Ascending aorta (tissue), 2 donors: ENCODE results near the gene CAPS. TPM values are rescaled to one million over a fixed set of nuclear protein-coding genes. Genes with fewer than 3 reads are reported as not detected.

Experiments used
- DNase-seq, 2 donors: peaks; one replicate each; pipeline ENCODE4 v3.0.0-alpha.2; 2019; ENCODE audit warnings: low spot score in 2 of 2
- H3K27ac ChIP-seq, 2 donors: fragments of 200-600 bp; sonication (generic); one replicate each; pipeline ENCODE4 v1.5.1; 2016 to 2017; ENCODE audit warnings: mild to moderate bottlenecking in 1 of 2
- H3K27me3 ChIP-seq: fragments of 200-600 bp; sonication (generic); one replicate; pipeline ENCODE4 v1.5.1; 2017
- H3K36me3 ChIP-seq, 2 donors: fragments of 200-600 bp; sonication (generic); one replicate each; pipeline ENCODE4 v1.5.1; 2016
- H3K4me1 ChIP-seq, 2 donors: fragments of 200-600 bp; sonication (generic); one replicate each; pipeline ENCODE4 v1.5.1; 2016 to 2017; ENCODE audit warnings: mild to moderate bottlenecking in 1 of 2
- H3K4me3 ChIP-seq, 2 donors: fragments of 200-600 bp; sonication (generic); one replicate each; pipeline ENCODE4 v1.5.1; 2016 to 2017; ENCODE audit warnings: mild to moderate bottlenecking in 1 of 2
- H3K9me3 ChIP-seq, 2 donors: fragments of 200-600 bp; sonication (generic); one replicate each; pipeline ENCODE4 v1.5.1; 2016
- intact Hi-C: fragments of 100-400 bp; cut with DNase I; formaldehyde crosslinking; loops from one replicate; pipeline ENCODE4 v1.15.1; 2023
- total RNA-seq: library from RNA; depleted of rRNA; stranded (reverse); fragments of >200 nt; gene quantifications from one replicate; pipeline ENCODE4 v1.1.0, GENCODE V29; 2016
- TF ChIP-seq, protein P1 (sequence below), 3 experiments: fragments of 200-600 bp in 2 of 3; fragments of 450-650 bp in 1 of 3; sonication (generic) in 2 of 3; IDR thresholded peaks; one replicate each; pipeline ENCODE4 v1.5.1; 2016 to 2019; ENCODE audit warnings: antibody characterized with exemption in 3 of 3, mild to moderate bottlenecking in 1 of 3, moderate library complexity in 1 of 3

CAPS gene
- total RNA-seq, 1 donor from 2014 or later, result 8.1 TPM

DNA sequence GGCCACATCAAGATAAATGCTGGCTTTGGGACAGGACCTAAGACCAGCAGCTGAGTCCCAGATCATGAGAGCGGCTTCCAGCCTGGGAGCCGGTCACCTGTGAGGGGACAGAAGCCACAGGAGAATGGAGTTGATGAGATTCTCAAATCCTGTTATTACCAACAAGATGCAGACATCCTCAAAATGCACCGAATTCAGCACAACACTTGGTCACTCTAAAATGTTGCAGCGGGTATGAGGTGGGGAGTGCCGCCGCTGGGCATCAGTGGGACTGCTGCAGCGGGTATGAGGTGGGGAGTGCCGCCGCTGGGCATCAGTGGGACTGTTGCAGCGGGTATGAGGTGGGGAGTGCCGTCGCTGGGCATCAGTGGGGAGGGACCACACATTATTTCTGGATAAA lies 42.7 kb downstream of the CAPS start:
- no peak for DNase-seq
- no peak overlapping the region for H3K27ac ChIP-seq
- TF ChIP-seq, protein P1, sequence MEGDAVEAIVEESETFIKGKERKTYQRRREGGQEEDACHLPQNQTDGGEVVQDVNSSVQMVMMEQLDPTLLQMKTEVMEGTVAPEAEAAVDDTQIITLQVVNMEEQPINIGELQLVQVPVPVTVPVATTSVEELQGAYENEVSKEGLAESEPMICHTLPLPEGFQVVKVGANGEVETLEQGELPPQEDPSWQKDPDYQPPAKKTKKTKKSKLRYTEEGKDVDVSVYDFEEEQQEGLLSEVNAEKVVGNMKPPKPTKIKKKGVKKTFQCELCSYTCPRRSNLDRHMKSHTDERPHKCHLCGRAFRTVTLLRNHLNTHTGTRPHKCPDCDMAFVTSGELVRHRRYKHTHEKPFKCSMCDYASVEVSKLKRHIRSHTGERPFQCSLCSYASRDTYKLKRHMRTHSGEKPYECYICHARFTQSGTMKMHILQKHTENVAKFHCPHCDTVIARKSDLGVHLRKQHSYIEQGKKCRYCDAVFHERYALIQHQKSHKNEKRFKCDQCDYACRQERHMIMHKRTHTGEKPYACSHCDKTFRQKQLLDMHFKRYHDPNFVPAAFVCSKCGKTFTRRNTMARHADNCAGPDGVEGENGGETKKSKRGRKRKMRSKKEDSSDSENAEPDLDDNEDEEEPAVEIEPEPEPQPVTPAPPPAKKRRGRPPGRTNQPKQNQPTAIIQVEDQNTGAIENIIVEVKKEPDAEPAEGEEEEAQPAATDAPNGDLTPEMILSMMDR (IDR thresholded peaks at IDR 0.05), result no peak
- H3K36me3 ChIP-seq, result no peaks in the 10 kb centered on the region
- no peaks in the 10 kb centered on the region for H3K9me3 ChIP-seq
- no peak overlapping the region for H3K4me3 ChIP-seq
- intact Hi-C loops, result no loop called here
- peaks cover 23 to 66% of the 10 kb centered on the region in 2 donors for H3K4me1 ChIP-seq
- no peaks in the 10 kb centered on the region for H3K27me3 ChIP-seq

DNA sequence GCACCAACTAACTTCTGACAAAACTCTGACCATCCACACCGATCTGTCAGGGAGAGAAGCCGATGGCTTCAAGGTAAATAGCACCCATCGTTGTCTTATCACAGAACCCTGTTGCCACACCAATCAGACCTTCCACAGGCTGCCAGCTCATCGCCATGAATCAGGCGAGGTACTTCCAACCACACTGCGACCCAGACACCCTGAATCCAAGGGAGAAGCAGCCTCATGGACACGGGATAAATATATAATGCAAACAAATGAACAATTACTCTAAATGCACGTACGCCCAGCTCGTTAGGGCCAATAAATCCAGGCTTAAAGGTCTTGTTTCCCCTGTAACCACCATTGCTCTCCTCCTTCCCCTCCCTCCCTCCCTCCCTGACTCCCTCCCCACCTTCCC lies 43.1 kb downstream of the CAPS start:
- TF ChIP-seq, protein P1 (IDR thresholded peaks at IDR 0.05), result no peak
- Histone ChIP-seq H3K36me3 (no peaks in the 10 kb centered on the region), H3K27me3 (no peaks in the 10 kb centered on the region), H3K4me3 (no peak overlapping the region), H3K4me1 (peaks cover 23 to 64% of the 10 kb centered on the region in 2 donors), H3K9me3 (no peaks in the 10 kb centered on the region), H3K27ac (no peak overlapping the region)
- no peak for DNase-seq
- intact Hi-C loops, result no loop called here

DNA sequence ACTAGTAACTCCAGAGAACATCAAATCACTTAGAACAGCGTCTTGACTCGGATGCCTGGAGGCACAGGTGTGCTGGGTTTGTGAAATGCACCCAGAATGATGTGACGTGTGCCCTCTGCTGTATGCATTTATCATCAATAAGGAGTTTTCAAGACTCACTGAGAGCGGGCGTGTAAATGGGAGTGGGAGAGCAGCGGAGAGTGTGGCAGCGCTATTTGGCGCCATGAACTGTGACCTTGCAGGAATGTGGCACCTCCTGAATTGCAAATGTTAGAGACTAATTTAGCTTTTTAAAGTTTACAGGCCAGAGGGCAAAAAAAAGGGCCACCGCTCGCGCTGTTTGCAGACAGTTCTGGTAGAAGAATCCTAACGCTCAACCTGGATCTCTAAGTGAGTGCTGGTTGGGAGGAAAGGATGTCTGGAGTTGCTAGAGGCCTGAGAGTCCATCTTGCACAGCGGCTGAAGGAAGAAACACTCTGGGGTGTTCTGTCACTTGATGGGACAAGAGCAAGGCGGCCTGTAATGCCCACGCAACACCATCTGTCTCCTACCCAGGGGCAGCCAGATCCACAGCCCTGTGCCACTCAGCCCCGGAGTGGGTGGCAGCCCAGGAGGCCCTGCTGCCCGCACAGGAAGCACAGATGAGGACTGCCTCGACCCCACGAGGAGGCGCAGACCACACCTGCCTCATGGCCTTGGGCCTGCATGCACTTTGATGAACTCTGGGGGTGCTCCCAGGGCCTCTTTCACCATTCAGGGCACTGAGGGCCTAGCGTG lies 44.2 kb downstream of the CAPS start:
- H3K4me3 ChIP-seq, result no peak overlapping the region
- H3K27me3 ChIP-seq, result no peaks in the 10 kb centered on the region
- intact Hi-C loops, result no loop called here
- TF ChIP-seq, protein P1 (IDR thresholded peaks at IDR 0.05), result no peak
- H3K36me3 ChIP-seq, result no peaks in the 10 kb centered on the region
- peaks cover 16 to 63% of the 10 kb centered on the region in 2 donors for H3K4me1 ChIP-seq
- DNase-seq, result no peak
- no peaks in the 10 kb centered on the region for H3K9me3 ChIP-seq
- no peak overlapping the region for H3K27ac ChIP-seq

DNA sequence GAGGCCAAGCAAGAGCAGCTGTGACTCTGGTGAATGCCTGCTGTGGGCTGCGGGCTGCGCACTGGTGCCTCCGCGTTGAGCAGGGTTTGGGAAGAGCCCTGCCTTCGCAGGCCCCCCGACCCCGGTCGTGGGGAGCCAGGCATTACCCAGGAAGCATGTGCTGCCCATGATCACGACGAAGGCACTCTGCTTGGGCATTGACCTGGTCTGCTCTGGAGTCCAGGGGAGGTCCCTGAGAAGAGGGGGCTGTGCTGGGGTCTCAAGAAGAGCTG lies 44.7 kb downstream of the CAPS start:
- no peak overlapping the region for H3K4me3 ChIP-seq
- intact Hi-C loops, result no loop called here
- TF ChIP-seq, protein P1 (IDR thresholded peaks at IDR 0.05), result no peak
- no peaks in the 10 kb centered on the region for H3K36me3 ChIP-seq
- H3K9me3 ChIP-seq, result no peaks in the 10 kb centered on the region
- no peak for DNase-seq
- H3K27me3 ChIP-seq, result no peaks in the 10 kb centered on the region
- peaks cover 12 to 58% of the 10 kb centered on the region in 2 donors for H3K4me1 ChIP-seq
- no peak overlapping the region for H3K27ac ChIP-seq

DNA sequence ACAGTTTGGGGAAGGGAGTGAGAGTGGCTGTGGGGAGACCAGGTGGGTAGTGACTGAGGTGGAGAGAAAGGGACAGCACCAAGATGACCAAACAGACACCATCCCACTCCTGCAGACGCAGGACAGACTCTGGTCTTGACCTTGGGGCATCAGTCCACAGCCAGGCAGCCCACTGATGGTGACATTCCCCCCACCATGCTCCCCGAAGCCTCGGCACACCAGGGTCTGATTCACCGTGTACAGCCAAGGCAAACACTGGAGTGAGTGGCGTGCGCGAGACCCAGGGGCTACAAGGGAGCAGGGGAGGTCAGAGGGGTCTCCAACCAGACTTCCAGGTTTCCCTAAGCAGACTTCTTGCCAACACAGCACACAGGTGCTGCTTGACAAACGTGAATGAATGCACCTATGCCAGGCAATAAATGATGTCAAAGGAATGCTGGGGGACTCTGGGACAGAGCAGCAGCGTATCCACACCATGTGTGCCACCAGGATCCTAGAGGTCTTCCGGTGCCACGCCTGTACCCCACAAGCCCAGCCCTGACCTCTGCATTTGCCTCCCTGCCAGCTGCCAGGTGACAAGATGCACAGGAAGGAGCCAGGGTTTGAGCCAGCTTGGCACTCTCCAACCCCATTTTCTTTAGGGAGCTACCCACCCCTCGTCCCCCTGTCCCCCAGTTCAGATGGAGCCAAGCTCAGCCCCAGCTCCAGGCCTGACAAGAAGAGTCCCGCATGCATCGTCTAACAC lies 45.4 kb downstream of the CAPS start:
- no peaks in the 10 kb centered on the region for H3K36me3 ChIP-seq
- H3K27ac ChIP-seq, result peak overlapping the region in 1 of 2 donors; percentile 43
- no peak for DNase-seq
- intact Hi-C loops, result no loop called here
- no peaks in the 10 kb centered on the region for H3K9me3 ChIP-seq
- TF ChIP-seq, protein P1 (IDR thresholded peaks at IDR 0.05), result no peak
- no peaks in the 10 kb centered on the region for H3K27me3 ChIP-seq
- peaks cover 10 to 52% of the 10 kb centered on the region in 2 donors for H3K4me1 ChIP-seq
- H3K4me3 ChIP-seq, result no peak overlapping the region
